T-cell (primary cell): ENCODE results near the gene RAB34. TPM values are rescaled to one million over a fixed set of nuclear protein-coding genes. Genes with fewer than 3 reads are reported as not detected.

Source experiments
- ATAC-seq, 4 experiments: fragments of 200-7000 bp in 3 of 4; fragments of 150-1000 bp in 1 of 4; cut with Tn5 transposase; replicated peaks in 1 of 4; 1 replicate in 3 of 4; 2 replicates in 1 of 4; pipeline ENCODE4 v1.10.0; 2021; ENCODE audit warnings: moderate library complexity in 3 of 4, mild to moderate bottlenecking in 2 of 4, moderate number of reproducible peaks in 1 of 4
- CTCF ChIA-PET, 2 donors: fragments of 300-600 bp; sonication (Branson Sonifier 250); formaldehyde crosslinking; loops; one replicate each; lab custom pipeline; 2022; ENCODE audit warnings: antibody characterized with exemption in 2 of 2; lab: Charles Lee
- POLR2A ChIA-PET, 2 donors: fragments of 300-600 bp; sonication (Branson Sonifier 250); formaldehyde crosslinking; loops; one replicate each; lab custom pipeline; 2022; ENCODE audit warnings: antibody characterized with exemption in 2 of 2; lab: Charles Lee
- DNase-seq, 35 experiments: peaks; one replicate each; pipeline versions ENCODE4 v3.0.0 to v3.0.0-alpha.2; 2013 to 2023
- H3K27ac ChIP-seq: one replicate; pipeline ENCODE4 v1.5.1; 2013; ENCODE audit warnings: low read length
- H3K27me3 ChIP-seq, 2 experiments: replicated peaks in 1 of 2; 1 replicate in 1 of 2; 2 replicates in 1 of 2; pipeline versions ENCODE4 v1.6.1 to v1.7.0; 2013; ENCODE audit warnings: low read length in 1 of 2, mixed read lengths in 1 of 2; ENCODE audit not compliant: control insufficient read depth in 2 of 2, insufficient read depth in 2 of 2; ENCODE audit errors: extremely low read depth in 1 of 2
- H3K36me3 ChIP-seq, 2 donors: 1 replicate in 1 of 2; 2 replicates in 1 of 2; pipeline versions ENCODE4 v1.6.1 to v1.7.0; 2013; ENCODE audit warnings: low read length in 1 of 2; ENCODE audit not compliant: control insufficient read depth in 2 of 2, insufficient read depth in 1 of 2; ENCODE audit errors: extremely low read depth in 1 of 2
- H3K4me1 ChIP-seq, 2 experiments: 1 replicate in 1 of 2; 2 replicates in 1 of 2; pipeline versions ENCODE4 v1.6.1 to v1.7.0; 2013; ENCODE audit warnings: low read length in 2 of 2, mixed read lengths in 1 of 2; ENCODE audit not compliant: insufficient read depth in 2 of 2, control insufficient read depth in 1 of 2; ENCODE audit errors: extremely low read depth in 1 of 2
- H3K4me3 ChIP-seq, 2 donors: 1 replicate in 1 of 2; 2 replicates in 1 of 2; pipeline versions ENCODE4 v1.5.1 to v1.7.0; 2013; ENCODE audit warnings: mild to moderate bottlenecking in 2 of 2, low read length in 1 of 2, moderate library complexity in 1 of 2; ENCODE audit not compliant: control insufficient read depth in 1 of 2; ENCODE audit errors: extremely low read depth in 1 of 2
- H3K9me3 ChIP-seq: 2 replicates; pipeline ENCODE4 v1.7.0; 2013
- H3K27ac Mint-ChIP-seq, 2 donors: one replicate each; pipeline ENCODE4 v1.8.0; 2020 to 2021; ENCODE audit warnings: mild to moderate bottlenecking in 2 of 2, mixed read lengths in 2 of 2
- H3K27me3 Mint-ChIP-seq, 2 donors: one replicate each; pipeline ENCODE4 v1.8.0; 2021 to 2022; ENCODE audit warnings: mixed read lengths in 2 of 2
- H3K36me3 Mint-ChIP-seq: one replicate; pipeline ENCODE4 v1.8.0; 2021; ENCODE audit warnings: mixed read lengths
- H3K4me1 Mint-ChIP-seq, 3 donors: one replicate each; pipeline ENCODE4 v1.8.0; 2020 to 2022; ENCODE audit warnings: mixed read lengths in 3 of 3, mild to moderate bottlenecking in 1 of 3
- H3K4me3 Mint-ChIP-seq, 3 donors: one replicate each; pipeline ENCODE4 v1.8.0; 2020 to 2022; ENCODE audit warnings: mild to moderate bottlenecking in 3 of 3, mixed read lengths in 3 of 3, moderate library complexity in 3 of 3
- H3K9me3 Mint-ChIP-seq, 3 donors: one replicate each; pipeline ENCODE4 v1.8.0; 2020 to 2022; ENCODE audit warnings: mixed read lengths in 3 of 3
- WGBS: methylation state at CpG from one replicate; pipeline ENCODE4 v1.1.5; 2013; ENCODE audit warnings: missing lambda C conversion rate; ENCODE audit not compliant: insufficient coverage; 5-methylcytosine and 5-hydroxymethylcytosine counted together
- total RNA-seq, 35 experiments: library from RNA in 6 of 35; stranded (reverse) in 6 of 35; fragments of 120-200 nt in 1 of 35; gene quantifications; one replicate each; pipeline versions ENCODE4 v1.2.1 to v1.2.4 and lab custom pipeline; 2013 to 2026

Gene RAB34
- total RNA-seq, 5 donors from 2014 or later (not counting 1 experiment from before 2014, with no cell fraction given), result 7.6 to 82.8 (median 11.0) TPM

DNA sequence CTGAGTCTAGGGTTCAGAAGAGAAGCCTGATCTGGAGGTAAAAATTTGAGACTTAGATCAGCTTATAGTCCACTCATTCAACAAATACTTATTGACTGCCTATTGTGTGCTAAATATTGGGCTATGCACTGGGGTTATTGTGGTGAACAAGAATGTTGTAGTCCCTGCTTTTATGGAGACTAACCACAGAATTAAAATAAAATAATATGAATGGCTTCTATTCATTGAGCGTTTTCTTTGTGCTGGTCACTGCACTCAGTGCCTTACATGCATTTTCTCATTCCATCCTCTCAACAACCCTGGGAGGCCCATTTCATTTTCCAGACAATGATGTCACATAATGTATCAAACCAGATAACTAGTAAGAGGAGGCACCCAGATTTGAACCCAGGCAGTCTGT lies 15.7 kb upstream of the RAB34 start:
- H3K4me3 Mint-ChIP-seq, result no peak overlapping the region
- Histone ChIP-seq H3K27me3 (no peaks in the 10 kb centered on the region), H3K4me3 (no peak overlapping the region), H3K36me3 (no peaks in the 10 kb centered on the region), H3K27ac (no peak overlapping the region), H3K9me3 (no peaks in the 10 kb centered on the region), H3K4me1 (peaks cover 6 to 17% of the 10 kb centered on the region in 2 experiments)
- ChIA-PET CTCF (no interaction called here), POLR2A (no interaction called here)
- H3K4me1 Mint-ChIP-seq, result peaks cover 11 to 16% (median 15%) of the 10 kb centered on the region in 3 donors
- ATAC-seq (no peak), DNase-seq (no peak)
- H3K27ac Mint-ChIP-seq, result no peak overlapping the region
- no CpG with 5 or more reads among the region's 1 CpG for WGBS
- no peaks in the 10 kb centered on the region for H3K9me3 Mint-ChIP-seq
- no peaks in the 10 kb centered on the region for H3K27me3 Mint-ChIP-seq
- H3K36me3 Mint-ChIP-seq, result peaks cover 5% of the 10 kb centered on the region

DNA sequence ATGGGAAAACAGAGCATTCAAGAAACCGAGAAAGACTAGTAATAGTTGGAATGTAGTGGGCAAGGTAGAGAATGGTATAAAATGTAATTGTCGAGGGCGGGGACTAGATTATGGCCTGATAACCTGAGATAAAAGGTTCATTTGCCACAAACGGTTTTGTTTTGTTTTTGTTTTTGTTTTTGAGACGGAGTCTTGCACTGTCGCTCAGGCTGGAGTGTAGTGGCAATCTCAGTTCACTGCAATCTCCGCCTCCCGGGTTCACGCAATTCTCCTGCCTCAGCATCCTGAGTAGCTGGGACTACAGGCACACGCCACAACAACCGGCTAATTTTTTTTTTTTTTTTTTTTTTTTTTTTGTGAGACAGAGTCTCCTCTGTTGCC lies 12.3 kb upstream of the RAB34 start:
- Histone ChIP-seq H3K27ac (no peak overlapping the region), H3K36me3 (peaks cover 0 to under 1% of the 10 kb centered on the region in 2 donors), H3K4me1 (peaks cover 13 to 41% of the 10 kb centered on the region in 2 experiments), H3K9me3 (no peaks in the 10 kb centered on the region), H3K27me3 (no peaks in the 10 kb centered on the region), H3K4me3 (no peak overlapping the region)
- CTCF ChIA-PET, result interaction anchor here (0.5 to 4.2 kb wide), 4 partner anchors 18 to 361 kb away, joined by 3 to 197 read pairs (median 20); partner anchors contain the start of gene TRAF4 (in 1 of the 2)
- no peak overlapping the region for H3K27ac Mint-ChIP-seq
- H3K36me3 Mint-ChIP-seq, result peaks cover 4% of the 10 kb centered on the region
- H3K27me3 Mint-ChIP-seq, result no peaks in the 10 kb centered on the region
- peaks cover 26 to 39% (median 31%) of the 10 kb centered on the region in 3 donors for H3K4me1 Mint-ChIP-seq
- H3K4me3 Mint-ChIP-seq, result no peak overlapping the region
- DNase-seq (no peak), ATAC-seq (no peak)
- 82% methylated on average over 10 of the region's 11 CpGs for WGBS
- no peaks in the 10 kb centered on the region for H3K9me3 Mint-ChIP-seq
- POLR2A ChIA-PET, result interaction anchor here in 1 of 2 donors (0.6 to 0.8 kb wide), 2 partner anchors 20 to 108 kb away, joined by 5 to 10 read pairs; no protein-coding TSS in a partner anchor

DNA sequence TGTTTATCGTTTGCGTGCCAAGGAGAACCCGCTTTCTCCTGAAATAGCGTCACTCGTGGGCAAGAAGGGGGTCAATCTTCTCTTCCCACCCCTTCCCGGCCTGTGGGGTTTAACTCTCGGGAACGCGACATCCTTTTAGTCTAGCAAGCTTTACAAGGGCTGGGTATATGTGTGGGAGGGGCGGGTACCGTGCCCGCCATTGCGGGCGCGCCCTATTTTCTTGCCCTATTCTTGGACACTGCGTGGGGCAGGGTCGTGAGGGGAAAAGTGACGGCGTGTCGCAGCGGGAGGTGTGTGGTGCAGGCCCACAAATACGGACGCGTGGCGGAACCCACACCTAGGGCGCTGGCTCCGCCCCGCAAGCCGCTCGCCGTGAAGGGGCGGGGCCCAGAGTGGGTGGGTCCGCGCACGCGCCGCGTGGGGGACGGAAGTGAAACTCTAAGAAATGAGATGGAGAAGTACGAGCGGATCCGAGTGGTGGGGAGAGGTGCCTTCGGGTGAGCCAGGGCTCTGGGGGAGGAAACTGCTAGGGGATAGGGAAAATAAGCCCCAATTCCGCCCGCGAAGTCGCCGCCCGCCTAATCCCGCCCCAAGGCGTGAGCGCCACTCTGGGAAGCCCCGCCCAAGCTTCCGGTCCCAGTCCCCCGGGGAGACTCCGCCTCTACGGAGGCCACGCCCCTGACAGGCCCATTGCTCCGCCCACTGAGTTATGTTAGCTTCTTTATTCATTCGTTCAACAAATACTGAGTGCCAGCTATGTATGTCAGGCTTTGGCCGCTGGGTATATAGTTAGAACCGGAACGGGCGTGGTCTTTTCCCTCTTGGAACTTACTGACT lies 10.9 kb upstream of the RAB34 start, which contains the start of gene NEK8:
TSS of gene NEK8 (plus strand) at position 425 of the 837 bp plus-strand sequence. CDS start at position 451, 26 bp downstream.
- H3K36me3 ChIP-seq, result peaks cover 9 to 14% of the 10 kb centered on the region in 2 donors
- peak within 1 kb of the TSS; percentile 96 to 99 for H3K27ac Mint-ChIP-seq
- peaks cover 33 to 52% (median 40%) of the 10 kb centered on the region in 3 donors for H3K4me1 Mint-ChIP-seq
- ChIA-PET CTCF (interaction anchor here (0.5 to 4.2 kb wide), 20 partner anchors 9 to 1453 kb away, joined by 3 to 197 read pairs (median 4); partner anchors contain the start of genes FAM222B (in 1 of the 2), PHF12 (in 1 of the 2), RPL23A (in 1 of the 2) and TRAF4 (in 1 of the 2)), POLR2A (interaction anchor here (1.0 to 1.5 kb wide), 5 partner anchors 9 to 22 kb away, joined by 3 to 4 read pairs (median 3); no protein-coding TSS in a partner anchor)
- H3K27me3 ChIP-seq, result no peaks in the 10 kb centered on the region
- peaks cover 8% of the 10 kb centered on the region for H3K36me3 Mint-ChIP-seq
- H3K9me3 Mint-ChIP-seq, result no peaks in the 10 kb centered on the region
- H3K4me3 Mint-ChIP-seq, result peak within 1 kb of the TSS; percentile 93 to 100 (median 95)
- peak; percentile 89 to 99 (median 95) for DNase-seq
- H3K9me3 ChIP-seq, result no peaks in the 10 kb centered on the region
- peak within 1 kb of the TSS; percentile 100 for H3K27ac ChIP-seq
- H3K4me3 ChIP-seq, result peak within 1 kb of the TSS; percentile 86 to 87
- no peaks in the 10 kb centered on the region for H3K27me3 Mint-ChIP-seq
- WGBS, result under 1% methylated on average over 49 of the region's 64 CpGs
- ATAC-seq, result peak; percentile 71 to 75 (median 72)
- peaks cover 13 to 43% of the 10 kb centered on the region in 2 experiments for H3K4me1 ChIP-seq

DNA sequence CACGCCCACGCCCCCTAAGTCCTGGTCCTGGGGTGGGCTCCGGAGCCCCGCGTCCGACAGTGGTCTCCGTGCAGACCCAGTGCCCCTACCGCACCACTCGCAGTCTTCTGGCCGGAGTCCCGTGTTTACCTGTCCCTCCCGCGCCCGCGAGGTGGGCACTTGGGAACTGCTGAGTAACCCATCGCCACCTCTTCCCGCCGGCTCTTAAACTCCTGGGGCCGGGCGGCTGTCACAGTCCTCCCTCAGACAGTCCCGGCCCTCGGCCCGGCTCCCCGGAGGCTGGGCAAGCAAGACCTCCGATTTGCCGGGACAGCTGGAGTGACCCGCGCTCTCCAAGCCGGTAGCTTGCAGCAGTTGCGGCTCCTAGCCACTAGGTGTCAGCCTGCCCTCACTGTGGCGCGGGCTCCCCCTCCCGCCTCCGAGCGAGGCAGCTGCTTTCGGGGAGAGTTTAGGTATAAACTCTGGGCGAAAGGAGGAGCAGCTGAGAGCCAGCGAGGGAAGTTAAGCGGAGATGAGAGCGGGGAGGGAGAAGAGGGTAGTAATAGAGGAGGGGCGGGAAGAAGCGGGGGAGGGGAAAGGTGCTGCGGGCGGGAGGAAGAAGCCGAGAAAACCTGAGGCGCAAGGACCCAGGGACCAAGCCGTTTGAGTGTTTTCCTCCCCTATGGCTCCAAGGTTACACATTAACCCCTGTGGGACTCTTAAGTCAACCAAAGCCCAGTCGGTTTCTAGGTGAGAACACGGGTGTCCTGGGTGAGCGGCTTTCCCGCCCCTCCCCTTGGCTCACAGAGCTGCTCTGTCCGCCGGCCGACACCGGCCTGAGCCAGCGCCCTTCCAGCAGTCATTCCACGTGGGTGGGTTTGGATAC lies 9.2 kb upstream of the RAB34 start:
- peak; percentile 37 to 61 (median 53) for ATAC-seq

DNA sequence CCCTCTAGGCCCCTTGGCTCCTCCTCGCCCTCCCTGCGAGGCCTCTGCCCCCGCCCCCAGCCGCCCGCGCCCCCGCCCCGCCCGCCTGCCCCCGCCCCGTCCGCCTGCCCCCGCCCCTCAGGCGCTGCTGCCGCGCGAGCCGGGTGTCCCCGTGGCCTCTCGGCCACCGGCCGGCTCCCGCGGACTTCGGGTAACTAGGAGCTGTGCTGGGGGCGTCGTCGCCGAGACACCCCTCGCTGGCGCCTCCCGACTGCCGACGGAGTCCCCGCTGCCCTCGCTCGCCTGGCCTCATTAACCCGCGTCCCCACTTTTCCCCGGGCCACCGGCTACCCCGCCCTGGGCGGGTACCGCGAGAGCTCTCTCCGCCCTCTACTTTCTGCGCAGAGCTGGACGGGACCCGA lies 8.6 kb upstream of the RAB34 start, which contains the start of gene TLCD1:
TSS of gene TLCD1 (minus strand) at position 8 of the 401 bp plus-strand sequence. CDS start 136 bp downstream, outside the sequence.
- ChIA-PET CTCF (interaction anchor here (0.6 to 4.2 kb wide), 23 partner anchors 14 to 1061 kb away, joined by 3 to 197 read pairs (median 7); partner anchors contain the start of genes PHF12 (in 1 of the 2) and TRAF4 (in 1 of the 2)), POLR2A (interaction anchor here (0.6 to 1.6 kb wide), 5 partner anchors 18 to 568 kb away, joined by 3 to 9 read pairs (median 7); partner anchors contain the start of genes FAM222B (in 1 of the 2) and NUFIP2 (in 1 of the 2))
- Mint-ChIP-seq H3K27me3 (no peaks in the 10 kb centered on the region), H3K4me3 (peak within 1 kb of the TSS; percentile 93 to 100 (median 95)), H3K27ac (peak within 1 kb of the TSS; percentile 96 to 99), H3K4me1 (peaks cover 53 to 65% (median 61%) of the 10 kb centered on the region in 3 donors), H3K9me3 (no peaks in the 10 kb centered on the region), H3K36me3 (peaks cover 19% of the 10 kb centered on the region)
- WGBS, result under 1% methylated on average over 49 of the region's 49 CpGs
- Histone ChIP-seq H3K4me3 (peak within 1 kb of the TSS; percentile 86 to 87), H3K9me3 (no peaks in the 10 kb centered on the region), H3K36me3 (peaks cover 9 to 36% of the 10 kb centered on the region in 2 donors), H3K27me3 (no peaks in the 10 kb centered on the region), H3K27ac (peak within 1 kb of the TSS; percentile 100), H3K4me1 (peaks cover 19 to 61% of the 10 kb centered on the region in 2 experiments)
- peak; percentile 34 to 39 (median 36) for ATAC-seq
- DNase-seq, result peak in 27 of 35 experiments; percentile 38 to 78 (median 55)

More for the DNA sequence above, 9.2 kb upstream of the RAB34 start:
- WGBS, result under 1% methylated on average over 52 of the region's 57 CpGs
- Mint-ChIP-seq H3K36me3 (peaks cover 15% of the 10 kb centered on the region), H3K27me3 (no peaks in the 10 kb centered on the region), H3K4me1 (peaks cover 47 to 61% (median 55%) of the 10 kb centered on the region in 3 donors), H3K9me3 (no peaks in the 10 kb centered on the region), H3K27ac (peak overlapping the region; percentile 96 to 99), H3K4me3 (peak overlapping the region; percentile 93 to 100 (median 95))
- Histone ChIP-seq H3K4me1 (peaks cover 13 to 54% of the 10 kb centered on the region in 2 experiments), H3K36me3 (peaks cover 9 to 29% of the 10 kb centered on the region in 2 donors), H3K27me3 (no peaks in the 10 kb centered on the region), H3K27ac (peak overlapping the region; percentile 100), H3K4me3 (peak overlapping the region; percentile 86 to 87), H3K9me3 (no peaks in the 10 kb centered on the region)
- peak; percentile 74 to 94 (median 86) for DNase-seq
- CTCF ChIA-PET, result interaction anchor here (0.6 to 4.2 kb wide), 37 partner anchors 8 to 1204 kb away, joined by 3 to 197 read pairs (median 5); partner anchors contain the start of genes FAM222B (in 1 of the 2), PHF12 (in 1 of the 2), RPL23A (in 1 of the 2) and SDF2 (in 1 of the 2)
- POLR2A ChIA-PET, result interaction anchor here (0.6 to 1.6 kb wide), 8 partner anchors 16 to 567 kb away, joined by 3 to 9 read pairs (median 6); partner anchors contain the start of genes FAM222B (in 1 of the 2) and NUFIP2 (in 1 of the 2)
